Breast epithelium (tissue), 4 donors: ENCODE data around the gene ITGB1BP1. TPM values are rescaled to one million over a fixed set of nuclear protein-coding genes. Genes with fewer than 3 reads are reported as not detected.

ENCODE experiments used
- DNase-seq, 2 donors: peaks; one replicate each; pipeline ENCODE4 v3.0.0-alpha.2; 2019; ENCODE audit warnings: low spot score in 2 of 2
- H3K27ac ChIP-seq, 2 donors: fragments of 200-600 bp; sonication (generic) in 1 of 2; one replicate each; pipeline ENCODE4 v1.5.1; 2016 to 2019; ENCODE audit warnings: mild to moderate bottlenecking in 1 of 2
- H3K27me3 ChIP-seq, 2 donors: fragments of 200-600 bp; sonication (generic) in 1 of 2; one replicate each; pipeline versions ENCODE4 v1.5.1 to v1.6.0; 2017 to 2019; ENCODE audit warnings: control low read depth in 1 of 2, mild to moderate bottlenecking in 1 of 2
- H3K36me3 ChIP-seq: fragments of 200-600 bp; one replicate; pipeline ENCODE4 v1.5.1; 2019
- H3K4me1 ChIP-seq, 2 donors: fragments of 200-600 bp; sonication (generic); one replicate each; pipeline ENCODE4 v1.5.1; 2016 to 2019; ENCODE audit warnings: control low read depth in 1 of 2
- H3K4me3 ChIP-seq, 3 donors: fragments of 200-600 bp; sonication (generic); 1 replicate in 2 of 3; 2 replicates in 1 of 3; pipeline ENCODE4 v1.5.1; 2016 to 2019; ENCODE audit warnings: mild to moderate bottlenecking in 3 of 3, moderate library complexity in 2 of 3
- H3K9me3 ChIP-seq, 2 donors: fragments of 200-600 bp; sonication (generic) in 1 of 2; one replicate each; pipeline ENCODE4 v1.5.1; 2016 to 2019; ENCODE audit warnings: control low read depth in 1 of 2
- CTCF ChIP-seq, 3 donors: fragments of 450-650 bp; IDR thresholded peaks; one replicate each; pipeline ENCODE4 v1.5.1; 2016 to 2017; ENCODE audit warnings: antibody characterized with exemption in 3 of 3, mild to moderate bottlenecking in 3 of 3, moderate library complexity in 3 of 3
- POLR2A ChIP-seq: fragments of 450-650 bp; IDR thresholded peaks from one replicate; pipeline ENCODE4 v1.6.1; 2016; ENCODE audit warnings: antibody characterized with exemption, mild to moderate bottlenecking, moderate library complexity
- POLR2AphosphoS5 ChIP-seq, 3 donors: sonication (generic); formaldehyde crosslinking; IDR thresholded peaks; one replicate each; pipeline ENCODE4 v1.6.1; 2017; ENCODE audit warnings: antibody characterized with exemption in 3 of 3
- intact Hi-C: fragments of 100-400 bp; cut with DNase I; formaldehyde crosslinking; loops from one replicate; pipeline ENCODE4 v1.15.1; 2023; ENCODE audit warnings: low total_unique reads
- total RNA-seq, 3 donors: library from RNA; depleted of rRNA; stranded (reverse); fragments of >200 nt; gene quantifications; one replicate each; pipeline ENCODE4 v1.1.0, GENCODE V29; 2016

The ITGB1BP1 gene
- total RNA-seq, 3 donors from 2014 or later: 35.7 to 271 (median 63.3) TPM

- H3K27me3 ChIP-seq: no peaks in the 10 kb centered on the region
- no peaks in the 10 kb centered on the region for H3K4me1 ChIP-seq
- TF ChIP-seq POLR2A (no peak), CTCF (IDR thresholded peaks at IDR 0.05) (no peak), POLR2AphosphoS5 (IDR thresholded peaks at IDR 0.05) (no peak)
- intact Hi-C loops: no loop called here
- H3K4me3 ChIP-seq: no peak overlapping the region
- no peak overlapping the region for H3K27ac ChIP-seq
- no peak for DNase-seq
- peaks cover 3% of the 10 kb centered on the region for H3K36me3 ChIP-seq
- no peaks in the 10 kb centered on the region for H3K9me3 ChIP-seq
Observed at GRCh38 chr2:9355270-9355669, 68.1 kb downstream of the ITGB1BP1 start.

DNA sequence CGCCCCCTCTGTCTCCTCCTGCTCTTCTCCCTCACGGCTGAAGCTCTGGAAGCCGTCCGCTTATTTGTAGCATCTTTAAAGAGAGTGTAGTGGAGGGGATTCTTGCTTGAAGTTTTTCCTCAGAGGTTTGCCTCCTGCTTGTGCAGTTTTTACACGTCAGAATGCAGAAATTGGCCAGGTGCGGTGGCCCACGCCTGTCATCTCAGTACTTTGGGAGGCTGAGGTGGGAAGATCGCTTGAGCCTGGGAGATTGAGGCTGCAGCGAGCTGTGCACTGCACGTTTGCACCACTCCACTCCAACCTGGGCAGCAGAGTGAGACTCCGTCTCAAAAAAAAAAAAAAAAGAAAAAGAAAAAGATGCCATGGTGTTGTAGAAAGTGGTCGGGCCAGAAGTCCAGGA, 69.0 kb downstream of the ITGB1BP1 start:
- TF ChIP-seq CTCF (IDR thresholded peaks at IDR 0.05) (no peak), POLR2A (no peak), POLR2AphosphoS5 (IDR thresholded peaks at IDR 0.05) (no peak)
- no peaks in the 10 kb centered on the region for H3K9me3 ChIP-seq
- no peaks in the 10 kb centered on the region for H3K27me3 ChIP-seq
- intact Hi-C loops: no loop called here
- no peak overlapping the region for H3K4me3 ChIP-seq
- no peak for DNase-seq
- no peak overlapping the region for H3K27ac ChIP-seq
- H3K4me1 ChIP-seq: no peaks in the 10 kb centered on the region
- peaks cover 3% of the 10 kb centered on the region for H3K36me3 ChIP-seq

Other genes with a start within 250 kb of the ITGB1BP1 start
- gene ASAP2, start 216.7 kb downstream of the ITGB1BP1 start, total RNA-seq: 10 to 100 TPM; 14.5 to 24.2 (median 21.0) TPM
- gene CPSF3, start 126 bp upstream of the ITGB1BP1 start, total RNA-seq: 10 to 100 TPM; 18.1 to 26.2 (median 23.1) TPM
- 10 to 100 TPM; 39.5 to 84.7 (median 54.7) TPM for gene IAH1, start 51.0 kb upstream of the ITGB1BP1 start, total RNA-seq
- gene ADAM17, start 132.3 kb upstream of the ITGB1BP1 start, total RNA-seq: 10 to 100 TPM; 32.2 to 65.9 (median 48.8) TPM
- gene YWHAQ, start 207.5 kb upstream of the ITGB1BP1 start, total RNA-seq: 100 to 1,000 TPM; 176 to 226 (median 186) TPM